Renal cortical epithelial cell (primary cell): ENCODE results near the gene ROR2. TPM values are rescaled to one million over a fixed set of nuclear protein-coding genes. Genes with fewer than 3 reads are reported as not detected.
A peak's percentile ranks its signal among the peaks of the same experiment; 100 is the strongest.
"Not testable (repeated sequence)": the region's sequence is repeated elsewhere in the genome, so short reads cannot be mapped to it uniquely, and the experiment has no call there.

Source experiments
- DNase-seq: peaks from one replicate; pipeline ENCODE4 v3.0.0-alpha.2; 2011; ENCODE audit warnings: low read depth
- total RNA-seq: library from RNA; depleted of rRNA; stranded (reverse); fragments of >200 nt; gene quantifications from 2 replicates; pipeline ENCODE4 v1.2.3, GENCODE V29; 2014

Gene ROR2
- total RNA-seq, 1 donor from 2014 or later: 4.4 TPM

DNA sequence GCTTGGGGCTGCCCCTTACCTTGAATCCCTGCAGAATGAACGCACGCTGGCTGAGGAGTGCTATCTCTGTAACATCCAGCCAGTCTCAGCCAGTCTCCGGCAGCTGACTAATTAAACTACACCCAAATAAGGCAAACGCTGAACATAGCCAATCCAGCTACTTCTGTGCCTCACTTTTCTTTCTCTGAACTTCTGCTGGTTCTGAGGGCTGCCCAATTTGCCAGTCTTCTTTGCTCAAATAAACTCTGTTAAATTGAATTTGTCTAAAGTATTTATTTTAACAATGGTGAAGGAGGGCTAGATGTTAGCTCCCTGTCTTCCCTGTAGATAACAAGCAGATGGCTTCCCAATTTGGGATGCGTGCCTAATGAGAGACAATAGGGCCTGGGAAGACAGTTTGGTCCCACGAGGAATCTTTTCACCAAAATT lies 372.4 kb downstream of the ROR2 start:
- DNase-seq: no peak

GRCh38 chr9:91572811-91573210 lies 377.2 kb downstream of the ROR2 start:
- DNase-seq: no peak

GRCh38 chr9:91572044-91572443 lies 378.0 kb downstream of the ROR2 start:
- DNase-seq: no peak

DNA sequence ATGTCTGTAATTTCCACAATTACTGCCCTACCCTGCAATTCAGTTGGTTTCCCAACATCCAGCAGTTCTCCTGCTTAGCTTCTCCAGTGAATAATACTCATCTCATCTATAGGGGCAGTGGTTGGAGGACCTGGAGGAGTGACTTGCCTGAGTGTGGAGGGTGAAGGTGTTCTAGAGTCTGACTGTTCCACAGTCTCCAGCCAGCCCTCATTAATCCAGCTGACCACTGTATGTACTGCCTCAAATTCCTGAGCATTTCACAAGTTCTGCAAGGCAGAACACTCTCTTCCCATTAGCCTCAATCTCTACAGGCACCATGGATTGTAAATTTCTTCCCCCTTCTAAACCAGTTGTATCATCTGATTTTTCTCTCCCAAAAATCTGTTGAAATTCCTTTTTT lies 379.0 kb downstream of the ROR2 start:
- DNase-seq: no peak

GRCh38 chr9:91567642-91568274 lies 382.3 kb downstream of the ROR2 start:
- DNase-seq: no peak

DNA sequence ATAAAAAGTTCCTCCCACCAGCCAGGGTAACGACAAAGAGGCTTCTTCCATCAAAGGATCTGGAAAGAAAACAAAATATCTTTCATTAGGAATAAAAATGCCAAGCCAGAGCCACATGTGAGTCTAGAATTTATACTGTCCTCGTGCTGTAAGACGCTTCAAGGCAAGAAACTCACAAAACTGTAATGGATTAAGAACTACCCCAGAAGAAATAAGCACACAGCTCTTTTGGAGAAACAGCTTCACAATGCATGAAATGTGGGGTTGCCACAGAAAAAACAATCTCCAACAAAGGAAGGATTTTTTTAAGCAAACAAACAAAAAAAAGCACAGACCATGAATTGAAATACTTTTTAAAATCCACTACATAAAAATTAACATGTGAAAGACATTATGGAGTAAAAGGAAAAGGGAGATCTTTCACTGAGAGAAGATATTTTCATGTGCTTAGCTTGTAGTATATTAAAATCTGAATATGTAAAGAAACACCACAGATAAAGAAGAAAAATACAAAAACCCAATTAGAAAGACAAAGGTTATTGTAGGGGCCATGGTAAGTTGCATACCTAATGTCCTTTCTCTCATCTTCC lies 385.9 kb downstream of the ROR2 start:
- DNase-seq: no peak

GRCh38 chr9:91562416-91562815 lies 387.6 kb downstream of the ROR2 start:
- no peak for DNase-seq

- peak; percentile 41 for DNase-seq
Observed at GRCh38 chr9:91560301-91560700, 389.7 kb downstream of the ROR2 start.

- DNase-seq: no peak
Observed at GRCh38 chr9:91558879-91559278, 391.1 kb downstream of the ROR2 start.

DNA sequence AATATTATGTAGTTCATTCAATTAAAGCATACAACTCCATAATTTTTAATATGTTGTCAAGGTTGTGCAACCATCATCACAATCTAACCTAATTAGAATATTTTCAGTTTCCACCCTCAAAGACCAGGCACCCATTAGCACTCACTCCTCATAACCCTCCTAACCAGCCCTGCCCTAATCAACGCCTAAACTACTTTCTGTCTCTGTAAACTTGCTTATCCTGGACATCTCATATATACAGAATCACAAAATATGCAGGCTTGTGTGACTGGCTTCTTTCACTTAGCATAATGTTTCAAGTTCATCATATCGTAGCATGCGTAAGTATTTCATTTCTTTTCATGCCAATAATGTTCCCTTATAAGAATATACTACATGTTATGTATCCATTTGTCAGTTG lies 391.6 kb downstream of the ROR2 start:
- DNase-seq: no peak

DNA sequence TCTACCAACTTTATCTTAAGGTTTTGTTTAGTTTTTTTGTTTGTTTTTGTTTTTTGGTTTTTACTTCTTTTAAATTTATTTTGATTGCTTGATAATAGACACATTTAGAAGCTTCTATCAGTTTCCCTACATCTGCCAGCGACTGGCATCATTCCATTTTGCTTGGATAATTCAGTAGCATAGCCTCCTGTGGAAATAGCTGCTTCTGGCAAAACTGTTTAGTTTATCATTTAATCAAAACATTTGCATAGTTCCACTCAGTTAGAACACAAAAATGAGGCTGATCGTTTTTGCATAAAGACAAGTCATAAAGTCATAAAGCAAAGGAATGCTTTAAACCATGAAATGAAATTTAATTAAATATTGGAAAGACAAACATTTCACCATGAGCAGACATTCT lies 392.7 kb downstream of the ROR2 start:
- DNase-seq: no peak

DNA sequence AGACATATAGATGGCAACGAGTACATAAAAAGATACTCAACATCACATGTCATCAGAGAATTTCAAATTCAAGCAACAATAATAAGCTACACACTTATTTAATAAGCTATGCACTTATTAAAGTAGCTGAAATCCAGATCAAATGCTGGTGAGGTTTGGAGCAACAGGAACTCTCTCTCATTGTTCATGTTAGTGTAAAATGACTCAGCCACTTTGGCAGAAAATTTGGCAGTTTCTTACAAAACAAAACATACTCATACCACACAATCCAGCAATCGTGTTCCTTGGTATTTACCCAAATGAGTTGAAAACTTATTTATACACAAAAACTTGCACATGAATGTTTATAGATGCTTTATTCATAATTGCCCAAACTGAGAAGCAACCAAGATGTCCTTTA lies 394.9 kb downstream of the ROR2 start:
- no peak for DNase-seq

- no peak for DNase-seq
Observed at GRCh38 chr9:91549177-91549576, 400.9 kb downstream of the ROR2 start.

DNA sequence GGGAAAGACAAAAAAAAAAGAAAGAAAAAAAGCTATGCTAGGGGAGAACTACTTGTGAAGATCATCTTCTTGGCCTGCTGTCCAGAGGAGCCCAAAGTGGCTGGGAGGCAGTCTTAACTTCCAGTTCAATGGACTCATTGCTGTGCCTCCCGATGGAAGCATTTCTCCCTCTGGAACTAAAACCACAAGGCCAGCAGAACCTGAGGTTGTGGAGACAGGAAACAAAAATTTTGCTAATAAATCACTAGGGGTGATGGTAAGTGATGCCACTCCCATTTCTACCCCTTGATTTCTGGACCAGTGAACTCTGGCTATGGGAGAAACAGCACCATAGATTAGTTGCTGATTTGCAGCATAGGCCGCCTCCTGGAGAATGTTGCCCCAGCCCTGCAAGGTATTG lies 402.9 kb downstream of the ROR2 start:
- DNase-seq: no peak

DNA sequence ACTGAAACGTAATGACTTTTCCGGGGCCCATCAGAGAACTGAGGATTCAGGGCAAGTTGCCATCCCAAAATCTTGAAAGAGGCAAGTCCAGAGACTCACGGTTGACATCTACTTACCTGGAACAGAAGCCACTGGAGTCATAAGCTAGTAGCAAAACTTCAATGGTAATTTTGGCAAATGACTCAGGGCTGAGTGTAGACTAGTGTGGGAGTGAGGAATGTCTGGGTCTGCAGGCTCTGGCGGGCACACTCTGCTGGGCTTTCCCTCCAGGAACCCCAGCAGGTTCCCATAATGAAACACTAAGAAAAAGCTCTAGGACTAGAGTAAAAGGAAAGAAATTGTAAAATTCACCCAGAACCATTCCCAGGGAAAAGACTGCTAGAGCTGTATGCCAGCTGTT lies 403.5 kb downstream of the ROR2 start:
- peak; percentile 66 for DNase-seq

DNA sequence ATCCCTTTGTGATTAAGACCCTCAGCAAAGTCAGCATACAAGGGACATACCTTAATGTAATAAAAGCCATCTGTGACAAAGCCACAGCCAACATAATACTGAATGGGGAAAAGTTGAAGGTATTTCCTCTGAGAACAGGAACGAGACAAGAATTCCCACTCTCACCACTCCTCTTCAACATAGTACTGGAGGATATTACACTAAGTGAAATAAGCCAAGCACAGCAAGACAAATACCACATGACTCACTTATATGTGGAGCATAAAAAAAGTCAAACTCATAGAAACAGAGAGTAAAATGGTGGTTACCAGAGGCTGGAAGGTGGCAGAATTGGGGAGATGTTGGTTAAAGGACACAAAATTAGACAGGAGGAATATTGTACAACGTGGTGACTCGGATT lies 408.3 kb downstream of the ROR2 start:
- DNase-seq: peak; percentile 49

DNA sequence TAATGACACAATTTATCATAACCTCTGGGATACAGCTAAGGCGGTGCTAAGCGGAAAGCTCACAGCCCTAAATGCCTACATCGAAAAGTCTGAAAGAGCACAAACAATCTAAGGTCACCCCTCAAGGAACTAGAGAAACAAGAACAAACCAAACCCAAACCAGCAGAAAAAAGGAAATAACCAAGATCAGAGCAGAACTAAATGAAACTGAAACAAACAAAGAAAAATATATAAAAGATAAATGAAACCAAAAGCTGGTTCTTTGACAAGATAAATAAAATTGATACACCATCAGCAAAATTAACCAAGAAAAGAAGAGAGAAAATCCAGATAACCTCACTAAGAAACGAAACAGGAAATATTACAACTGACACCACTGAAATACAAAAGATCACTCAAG lies 409.5 kb downstream of the ROR2 start:
- DNase-seq: not testable (repeated sequence)

DNA sequence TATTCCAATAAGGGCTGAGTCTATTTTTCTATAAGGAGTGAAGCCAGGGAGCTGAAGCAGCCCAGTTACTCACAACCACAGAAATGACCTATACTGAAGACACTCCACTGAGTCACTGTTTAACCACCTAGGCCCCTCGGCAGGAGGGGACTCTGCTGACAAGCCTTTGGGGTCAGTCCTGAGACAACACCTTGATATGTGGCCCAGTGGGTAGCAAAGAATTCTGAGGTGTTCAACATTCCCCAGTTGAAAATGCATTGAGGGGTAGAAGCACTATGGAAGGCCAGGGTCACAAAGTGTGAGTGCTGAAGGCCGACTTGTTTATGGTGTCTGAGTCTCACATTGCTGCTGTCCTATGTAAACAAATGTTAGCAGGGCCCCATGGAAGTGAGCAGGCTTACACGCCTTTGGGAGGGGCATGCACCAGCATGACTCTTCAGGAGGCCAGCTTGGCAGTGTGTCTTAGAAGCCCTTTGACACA lies 413.8 kb downstream of the ROR2 start:
- peak; percentile 72 for DNase-seq

DNA sequence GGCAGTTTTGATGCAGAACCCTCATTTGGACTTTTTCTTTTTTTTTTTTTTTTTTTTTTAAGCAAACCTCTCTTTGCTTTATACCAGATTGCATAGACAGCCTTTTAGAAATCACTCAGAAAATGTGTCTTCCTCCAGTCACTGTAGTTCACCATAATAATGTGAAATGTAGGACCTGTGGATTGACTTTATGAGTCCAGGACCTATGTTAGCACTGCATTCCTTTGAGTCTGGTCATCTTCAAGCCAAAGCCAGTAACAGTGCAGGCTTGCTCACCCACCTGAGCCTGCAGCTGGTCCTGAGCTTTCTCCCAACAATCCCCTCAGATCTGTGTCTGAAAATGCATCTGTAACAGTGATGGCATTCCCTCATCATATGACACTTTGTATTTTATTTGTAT lies 415.7 kb downstream of the ROR2 start:
- DNase-seq: peak; percentile 45

DNA sequence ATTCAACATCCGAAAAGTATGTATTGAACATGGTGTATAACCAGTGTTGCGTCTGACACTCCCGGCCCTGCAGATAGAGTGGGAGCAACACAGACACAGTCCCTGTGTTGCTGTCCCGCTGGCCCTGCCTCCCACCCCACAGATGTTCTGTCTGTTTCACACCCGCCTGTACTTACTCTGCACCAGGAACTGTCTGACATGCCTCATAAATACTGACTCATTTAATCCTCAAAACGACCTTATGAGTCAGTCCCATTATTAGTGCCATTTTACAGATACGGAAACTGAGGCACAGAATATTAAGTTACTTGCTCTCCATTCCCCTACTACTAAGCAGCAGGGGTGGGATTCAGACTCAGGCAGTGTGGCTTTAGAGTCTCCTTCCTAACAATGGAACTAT lies 416.6 kb downstream of the ROR2 start:
- DNase-seq: no peak

DNA sequence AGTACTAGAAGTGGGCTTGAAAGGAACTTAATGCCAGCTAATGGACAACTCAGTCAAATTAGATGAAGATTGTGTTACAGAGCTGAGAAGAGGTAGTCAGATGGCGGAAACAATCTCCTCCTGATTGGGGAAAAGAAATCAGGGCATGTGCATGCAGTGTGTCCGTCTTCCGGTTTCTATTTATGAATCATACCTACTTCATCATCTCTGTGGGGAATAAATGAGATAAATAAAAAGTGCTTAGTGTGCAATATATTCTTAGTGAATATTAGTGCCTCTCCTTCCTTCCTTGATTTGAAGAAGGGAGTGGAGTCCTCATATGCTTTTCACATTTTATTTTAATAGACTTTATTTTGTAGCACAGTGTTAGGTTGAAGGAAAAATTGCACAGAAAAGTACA lies 417.7 kb downstream of the ROR2 start:
- DNase-seq: no peak

DNA sequence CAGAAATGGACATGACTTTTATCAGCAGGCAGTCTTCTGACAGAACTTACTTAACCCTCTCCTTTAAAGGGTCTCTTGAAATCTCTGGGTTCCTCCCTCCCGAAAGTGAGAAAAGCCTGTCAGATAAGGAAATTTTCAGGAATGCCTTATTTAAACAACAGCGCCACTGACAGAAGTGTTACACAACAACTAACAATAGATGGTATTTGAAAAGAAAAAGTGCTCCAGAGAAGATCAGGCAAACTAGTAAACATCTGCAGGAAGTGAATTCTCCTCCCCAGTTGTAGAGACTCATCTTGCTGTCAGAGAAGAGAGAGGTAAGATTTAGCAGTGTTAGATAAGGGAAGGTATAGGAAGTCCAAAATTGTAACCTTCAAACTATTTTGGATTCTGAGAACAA lies 419.2 kb downstream of the ROR2 start:
- peak; percentile 9 for DNase-seq

DNA sequence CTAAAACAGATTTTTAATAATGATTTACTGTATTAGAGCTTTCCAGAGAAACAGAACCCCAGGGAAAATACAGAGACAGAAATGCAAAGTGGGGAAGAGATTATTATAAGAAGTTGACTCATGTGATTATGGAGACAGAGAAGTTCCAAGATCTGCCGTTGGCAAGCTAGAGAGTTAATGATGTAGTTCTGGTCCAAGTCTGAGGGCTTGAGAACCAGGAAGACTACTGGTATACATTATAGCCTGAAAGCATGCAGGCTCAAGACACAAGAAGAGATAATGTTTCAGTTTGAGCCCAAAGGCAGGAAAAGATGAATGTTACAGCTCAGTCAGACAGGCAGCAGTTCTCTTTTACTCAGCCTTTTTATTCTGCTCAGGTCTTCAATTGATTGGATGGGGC lies 427.5 kb downstream of the ROR2 start:
- DNase-seq: no peak
